Trophoblast cell (in vitro differentiated cells and primary cell): ENCODE data around the gene TRAF4.
A peak's percentile ranks its signal among the peaks of the same experiment; 100 is the strongest.

ENCODE experiments used
- DNase-seq, 2 donors: peaks; one replicate each; pipeline ENCODE4 v3.0.0-alpha.2; 2016
- H2AFZ ChIP-seq: 2 replicates; pipeline ENCODE4 v1.6.1; 2013; ENCODE audit warnings: low read length, moderate library complexity, mild to moderate bottlenecking; ENCODE audit not compliant: insufficient read depth, poor library complexity
- H2AK5ac ChIP-seq: 2 replicates; pipeline ENCODE4 v1.6.1; 2013; ENCODE audit warnings: mild to moderate bottlenecking, low read length
- H2BK120ac ChIP-seq: 2 replicates; pipeline ENCODE4 v1.6.1; 2013; ENCODE audit warnings: low read length, mild to moderate bottlenecking, moderate library complexity; ENCODE audit not compliant: insufficient read depth, poor library complexity
- H2BK12ac ChIP-seq: 2 replicates; pipeline ENCODE4 v1.6.1; 2013; ENCODE audit warnings: mild to moderate bottlenecking, low read length, moderate library complexity
- H2BK5ac ChIP-seq: 2 replicates; pipeline ENCODE4 v1.6.1; 2013; ENCODE audit warnings: low read length, low read depth, moderate library complexity, mild to moderate bottlenecking; ENCODE audit not compliant: poor library complexity
- H3K14ac ChIP-seq: 2 replicates; pipeline ENCODE4 v1.6.1; 2013; ENCODE audit warnings: mild to moderate bottlenecking, low read length
- H3K18ac ChIP-seq: 2 replicates; pipeline ENCODE4 v1.6.1; 2013; ENCODE audit warnings: mild to moderate bottlenecking, low read length
- H3K23ac ChIP-seq: 2 replicates; pipeline ENCODE4 v1.6.1; 2013; ENCODE audit warnings: low read length
- H3K27ac ChIP-seq: 2 replicates; pipeline ENCODE4 v1.5.1; 2013; ENCODE audit warnings: low read depth, mild to moderate bottlenecking, inconsistent platforms, low read length, moderate library complexity
- H3K27me3 ChIP-seq: 2 replicates; pipeline ENCODE4 v1.6.1; 2013; ENCODE audit warnings: inconsistent platforms, mild to moderate bottlenecking, low read length, moderate library complexity; ENCODE audit not compliant: insufficient read depth
- H3K36me3 ChIP-seq, 2 experiments: 1 replicate in 1 of 2; 2 replicates in 1 of 2; pipeline ENCODE4 v1.6.1; 2013; ENCODE audit warnings: low read length in 2 of 2, mild to moderate bottlenecking in 2 of 2, moderate library complexity in 1 of 2; ENCODE audit not compliant: insufficient read depth in 2 of 2, control insufficient read depth in 1 of 2
- H3K4ac ChIP-seq: 2 replicates; pipeline ENCODE4 v1.6.1; 2013; ENCODE audit warnings: low read depth, mild to moderate bottlenecking, low read length, moderate library complexity
- H3K4me1 ChIP-seq, 2 experiments: 1 replicate in 1 of 2; 2 replicates in 1 of 2; pipeline ENCODE4 v1.6.1; 2013; ENCODE audit warnings: low read length in 2 of 2, mild to moderate bottlenecking in 2 of 2, moderate library complexity in 1 of 2; ENCODE audit not compliant: insufficient read depth in 2 of 2, control insufficient read depth in 1 of 2
- H3K4me2 ChIP-seq: 2 replicates; pipeline ENCODE4 v1.6.1; 2013; ENCODE audit warnings: inconsistent platforms, mild to moderate bottlenecking, low read length, moderate library complexity
- H3K4me3 ChIP-seq: 2 replicates; pipeline ENCODE4 v1.5.1; 2013; ENCODE audit warnings: mild to moderate bottlenecking, low read depth, low read length, inconsistent platforms
- H3K79me1 ChIP-seq: one replicate; pipeline ENCODE4 v1.6.1; 2013; ENCODE audit warnings: low read length
- H3K79me2 ChIP-seq: 2 replicates; pipeline ENCODE4 v1.6.1; 2013; ENCODE audit warnings: low read length, mild to moderate bottlenecking; ENCODE audit not compliant: control insufficient read depth, insufficient read depth, poor library complexity
- H3K9ac ChIP-seq: 2 replicates; pipeline ENCODE4 v1.6.1; 2013; ENCODE audit warnings: mild to moderate bottlenecking, low read length
- H3K9me3 ChIP-seq: 2 replicates; pipeline ENCODE4 v1.6.1; 2013; ENCODE audit warnings: low read depth, mild to moderate bottlenecking, control low read depth, inconsistent platforms, low read length; ENCODE audit not compliant: insufficient read depth
- H4K12ac ChIP-seq: 2 replicates; pipeline ENCODE4 v1.6.1; 2013; ENCODE audit warnings: low read depth, mild to moderate bottlenecking, low read length, moderate library complexity
- H4K8ac ChIP-seq: 2 replicates; pipeline ENCODE4 v1.6.1; 2013; ENCODE audit warnings: low read depth, mild to moderate bottlenecking, low read length, moderate library complexity
- H4K91ac ChIP-seq: one replicate; pipeline ENCODE4 v1.6.1; 2013; ENCODE audit warnings: low read depth, mild to moderate bottlenecking, low read length, moderate library complexity
- WGBS: extraction: QIAGEN DNeasy Blood & Tissue Kit; methylation state at CpG from one replicate; pipeline ENCODE4 v1.1.7; 2013; ENCODE audit warnings: missing lambda C conversion rate; ENCODE audit not compliant: insufficient read length, insufficient coverage; ENCODE audit errors: extremely low coverage; 5-methylcytosine and 5-hydroxymethylcytosine counted together

Gene TRAF4

GRCh38 chr17:28707339-28707720 is 36.5 kb upstream of the TRAF4 start:
- peaks cover 24 to 35% of the 10 kb centered on the region in 2 experiments for H3K36me3 ChIP-seq
- no peak overlapping the region for H2BK120ac ChIP-seq
- no peak overlapping the region for H4K8ac ChIP-seq
- no peaks in the 10 kb centered on the region for H3K27me3 ChIP-seq
- H3K9ac ChIP-seq = no peak overlapping the region
- no CpG with 5 or more reads among the region's 2 CpGs for WGBS
- no peaks in the 10 kb centered on the region for H3K9me3 ChIP-seq
- no peak overlapping the region for H3K4me3 ChIP-seq
- no peak overlapping the region for H2BK12ac ChIP-seq
- H2BK5ac ChIP-seq = no peak overlapping the region
- no peak overlapping the region for H3K4ac ChIP-seq
- H2AFZ ChIP-seq = no peak overlapping the region
- H3K23ac ChIP-seq = no peak overlapping the region
- H4K91ac ChIP-seq = no peak overlapping the region
- no peak overlapping the region for H2AK5ac ChIP-seq
- peaks cover 15% of the 10 kb centered on the region for H3K79me1 ChIP-seq
- no peak overlapping the region for H3K27ac ChIP-seq
- peaks cover 8% of the 10 kb centered on the region for H3K79me2 ChIP-seq
- H3K4me2 ChIP-seq = no peak overlapping the region
- H3K14ac ChIP-seq = no peak overlapping the region
- no peak overlapping the region for H4K12ac ChIP-seq
- H3K18ac ChIP-seq = no peak overlapping the region
- DNase-seq = no peak
- peaks cover 5 to 9% of the 10 kb centered on the region in 2 experiments for H3K4me1 ChIP-seq

GRCh38 chr17:28710861-28711722 is 32.7 kb upstream of the TRAF4 start:
- DNase-seq = peak; percentile 84 to 90

GRCh38 chr17:28711723-28712031 is 32.1 kb upstream of the TRAF4 start, which contains the start of gene PROCA1:
Gene PROCA1 (minus strand): TSS chr17:28711888. CDS start chr17:28711660, 228 bp downstream.
- H3K27ac ChIP-seq = peak within 1 kb of the TSS; percentile 98
- peak within 1 kb of the TSS; percentile 77 for H2BK120ac ChIP-seq
- no CpG with 5 or more reads among the region's 20 CpGs for WGBS
- H4K91ac ChIP-seq = peak within 1 kb of the TSS; percentile 99
- peak within 1 kb of the TSS; percentile 29 for H2BK12ac ChIP-seq
- H3K4ac ChIP-seq = peak within 1 kb of the TSS; percentile 85
- H3K14ac ChIP-seq = peak within 1 kb of the TSS; percentile 94
- H2BK5ac ChIP-seq = peak within 1 kb of the TSS; percentile 93
- no peak for DNase-seq
- peaks cover 18 to 22% of the 10 kb centered on the region in 2 experiments for H3K4me1 ChIP-seq
- H3K4me2 ChIP-seq = peak within 1 kb of the TSS; percentile 86
- peak within 1 kb of the TSS; percentile 85 for H3K9ac ChIP-seq
- peak within 1 kb of the TSS; percentile 76 for H3K4me3 ChIP-seq
- peak within 1 kb of the TSS; percentile 94 for H4K12ac ChIP-seq
- H3K36me3 ChIP-seq = peaks cover 26 to 31% of the 10 kb centered on the region in 2 experiments
- no peak within 1 kb of the TSS for H3K23ac ChIP-seq
- H3K79me1 ChIP-seq = peaks cover 16% of the 10 kb centered on the region
- peaks cover 11% of the 10 kb centered on the region for H3K79me2 ChIP-seq
- peak within 1 kb of the TSS; percentile 89 for H2AK5ac ChIP-seq
- H3K9me3 ChIP-seq = peaks cover 5% of the 10 kb centered on the region
- H3K27me3 ChIP-seq = no peaks in the 10 kb centered on the region
- peak within 1 kb of the TSS; percentile 74 for H2AFZ ChIP-seq
- peak within 1 kb of the TSS; percentile 98 for H4K8ac ChIP-seq
- peak within 1 kb of the TSS; percentile 93 for H3K18ac ChIP-seq

More at GRCh38 chr17:28710861-28711722, 32.7 kb upstream of the TRAF4 start:
- H3K27me3 ChIP-seq = no peaks in the 10 kb centered on the region
- H4K8ac ChIP-seq = peak overlapping the region; percentile 98
- H3K79me2 ChIP-seq = peaks cover 8% of the 10 kb centered on the region
- H3K79me1 ChIP-seq = peaks cover 15% of the 10 kb centered on the region
- peak overlapping the region; percentile 94 for H4K12ac ChIP-seq
- H3K23ac ChIP-seq = no peak overlapping the region
- H3K14ac ChIP-seq = peak overlapping the region; percentile 94
- peaks cover 18 to 22% of the 10 kb centered on the region in 2 experiments for H3K4me1 ChIP-seq
- H2AFZ ChIP-seq = peak overlapping the region; percentile 74
- H3K4me3 ChIP-seq = peak overlapping the region; percentile 76
- H3K27ac ChIP-seq = peak overlapping the region; percentile 98
- H3K36me3 ChIP-seq = peaks cover 27 to 34% of the 10 kb centered on the region in 2 experiments
- WGBS = no CpG with 5 or more reads among the region's 74 CpGs
- peaks cover 5% of the 10 kb centered on the region for H3K9me3 ChIP-seq
- H3K9ac ChIP-seq = peak overlapping the region; percentile 85
- peak overlapping the region; percentile 99 for H4K91ac ChIP-seq
- H3K4me2 ChIP-seq = peak overlapping the region; percentile 86
- peak overlapping the region; percentile 27 for H2BK12ac ChIP-seq
- H2BK120ac ChIP-seq = peak overlapping the region; percentile 77
- peak overlapping the region; percentile 85 for H3K4ac ChIP-seq
- H2AK5ac ChIP-seq = peak overlapping the region; percentile 89
- H2BK5ac ChIP-seq = peak overlapping the region; percentile 93
- H3K18ac ChIP-seq = peak overlapping the region; percentile 93

- Histone ChIP-seq H4K12ac (peak overlapping the region; percentile 94), H2AK5ac (peak overlapping the region; percentile 76), H3K27ac (peak overlapping the region; percentile 85), H2BK120ac (peak overlapping the region; percentile 61), H4K8ac (peak overlapping the region; percentile 98), H2BK12ac (peak overlapping the region; percentile 29), H2AFZ (peak overlapping the region; percentile 57), H3K79me1 (peaks cover 21% of the 10 kb centered on the region), H3K4me3 (peak overlapping the region; percentile 55), H3K27me3 (no peaks in the 10 kb centered on the region), H4K91ac (peak overlapping the region; percentile 99), H3K9me3 (peaks cover 5% of the 10 kb centered on the region), H3K4ac (peak overlapping the region; percentile 64), H3K9ac (peak overlapping the region; percentile 84), H3K4me2 (peak overlapping the region; percentile 78), H3K14ac (peak overlapping the region; percentile 94), H2BK5ac (peak overlapping the region; percentile 90), H3K23ac (no peak overlapping the region), H3K4me1 (peaks cover 18 to 22% of the 10 kb centered on the region in 2 experiments), H3K36me3 (peaks cover 26 to 31% of the 10 kb centered on the region in 2 experiments), H3K18ac (peak overlapping the region; percentile 88), H3K79me2 (peaks cover 16% of the 10 kb centered on the region)
- WGBS = no CpG with 5 or more reads among the region's 34 CpGs
- peak; percentile 18 to 46 for DNase-seq
Observed at GRCh38 chr17:28712032-28712704, 31.6 kb upstream of the TRAF4 start.
